CD4-positive, alpha-beta T cell treated with Interleukin-17A for 4 hours (primary cell): ENCODE measurements around the gene CRTC3.
"Not testable (repeated sequence)": the region's sequence is repeated elsewhere in the genome, so short reads cannot be mapped to it uniquely, and the experiment has no call there.

Source experiments
- DNase-seq: peaks from one replicate; pipeline ENCODE4 v3.0.0-alpha.2; 2020; ENCODE audit warnings: mixed read lengths

CRTC3 gene

GRCh38 chr15:90523373-90523772 lies 6.3 kb upstream of the CRTC3 start:
- no peak for DNase-seq

- DNase-seq = not testable (repeated sequence)
Observed at GRCh38 chr15:90524018-90524803, 5.5 kb upstream of the CRTC3 start.

- no peak for DNase-seq
Observed at GRCh38 chr15:90529011-90529370, 732 bp upstream of the CRTC3 start.

GRCh38 chr15:90530250-90531051 lies 728 bp downstream of the CRTC3 start:
- peak; percentile 65 for DNase-seq

GRCh38 chr15:90531147-90531546 lies 1.4 kb downstream of the CRTC3 start:
- DNase-seq = no peak

- no peak for DNase-seq
Observed at GRCh38 chr15:90535254-90535653, 5.5 kb downstream of the CRTC3 start.

GRCh38 chr15:90539789-90540188 lies 10.1 kb downstream of the CRTC3 start:
- peak; percentile 46 for DNase-seq

GRCh38 chr15:90540768-90541167 lies 11.0 kb downstream of the CRTC3 start:
- DNase-seq = no peak

GRCh38 chr15:90545095-90545494 lies 15.4 kb downstream of the CRTC3 start:
- no peak for DNase-seq

GRCh38 chr15:90547540-90547939 lies 17.8 kb downstream of the CRTC3 start:
- no peak for DNase-seq

- DNase-seq = no peak
Observed at GRCh38 chr15:90550919-90551318, 21.2 kb downstream of the CRTC3 start.

- DNase-seq = no peak
Observed at GRCh38 chr15:90552162-90552928, 22.6 kb downstream of the CRTC3 start.

- no peak for DNase-seq
Observed at GRCh38 chr15:90552929-90553211, 23.1 kb downstream of the CRTC3 start.

GRCh38 chr15:90553248-90553745 lies 23.6 kb downstream of the CRTC3 start:
- DNase-seq = no peak

GRCh38 chr15:90557186-90558084 lies 27.7 kb downstream of the CRTC3 start:
- DNase-seq = no peak

GRCh38 chr15:90558171-90558573 lies 28.4 kb downstream of the CRTC3 start:
- no peak for DNase-seq

GRCh38 chr15:90559119-90559518 lies 29.4 kb downstream of the CRTC3 start:
- no peak for DNase-seq

- DNase-seq = no peak
Observed at GRCh38 chr15:90560229-90560776, 30.6 kb downstream of the CRTC3 start.

- peak; percentile 56 for DNase-seq
Observed at GRCh38 chr15:90561344-90562244, 31.9 kb downstream of the CRTC3 start.

GRCh38 chr15:90562669-90563068 lies 32.9 kb downstream of the CRTC3 start:
- no peak for DNase-seq

- DNase-seq = no peak
Observed at GRCh38 chr15:90563463-90563862, 33.7 kb downstream of the CRTC3 start.
